Epithelial cell of alveolus of lung (primary cell): ENCODE results near the gene SLC19A1. TPM values are rescaled to one million over a fixed set of nuclear protein-coding genes. Genes with fewer than 3 reads are reported as not detected.

Source experiments
- total RNA-seq: library from RNA; depleted of rRNA; stranded (reverse); fragments of >200 nt; gene quantifications from 2 replicates; pipeline ENCODE4 v1.2.1, GENCODE V29; 2015

The SLC19A1 gene
- total RNA-seq, result 13.4 and 13.6 TPM in 2 replicates

DNA sequence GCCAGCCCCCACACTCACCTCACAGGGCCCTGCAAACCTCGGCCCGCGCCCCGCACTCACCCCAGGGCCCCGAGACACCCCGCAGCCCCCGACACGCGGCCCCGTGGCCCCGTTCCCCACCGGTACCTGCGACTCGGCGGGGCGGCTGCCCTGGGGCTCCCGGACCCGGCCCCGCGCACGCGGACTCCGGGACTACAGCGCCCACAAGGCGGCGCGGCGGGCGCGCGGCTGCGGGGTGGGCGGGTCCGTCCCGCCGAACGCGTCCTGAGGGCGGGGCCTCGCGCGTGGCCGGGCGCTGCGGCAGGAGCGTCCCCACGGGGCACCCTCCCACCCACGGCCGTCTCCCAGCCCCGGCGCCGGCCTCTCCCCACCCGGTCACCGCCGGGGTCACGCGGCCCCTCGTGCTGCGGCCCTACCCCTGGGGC lies at the start of gene SLC19A1:
TSS of gene SLC19A1 (minus strand) at position 199 of the 425 bp plus-strand sequence. CDS start 4,481 bp downstream, outside the sequence.

Other genes with a start within 250 kb of the SLC19A1 start
- 181 and 410 TPM in 2 replicates for gene COL18A1, start 137.3 kb downstream of the SLC19A1 start, total RNA-seq
- 0.65 and 16.0 TPM in 2 replicates for gene PCBP3, start 101.3 kb upstream of the SLC19A1 start, total RNA-seq